MM.1S (cell line): ENCODE data around the gene GPR139.

Experiments
- DNase-seq: peaks from one replicate; pipeline ENCODE4 v3.0.0-alpha.2; 2015
- H2AFZ ChIP-seq: fragments of 300-600 bp; sonication (generic); 2 replicates; pipeline ENCODE4 v1.6.0; 2016; ENCODE audit warnings: antibody characterized with exemption, low read length
- H3F3A ChIP-seq: fragments of 300-600 bp; sonication (generic); 2 replicates; pipeline ENCODE4 v1.6.1; 2016; ENCODE audit warnings: mild to moderate bottlenecking, antibody characterized with exemption, low read length, moderate library complexity, mixed read lengths; ENCODE audit not compliant: insufficient read depth
- H3K27ac ChIP-seq: fragments of 300-600 bp; sonication (generic); 2 replicates; pipeline ENCODE4 v1.5.1; 2016; ENCODE audit warnings: mild to moderate bottlenecking, low read length
- H3K27me3 ChIP-seq: fragments of 300-600 bp; sonication (generic); replicated peaks from 2 replicates; pipeline ENCODE4 v1.6.0; 2016; ENCODE audit warnings: low read length; ENCODE audit not compliant: insufficient read depth
- H3K36me3 ChIP-seq: fragments of 300-600 bp; sonication (generic); replicated peaks from 2 replicates; pipeline ENCODE4 v1.6.1; 2016; ENCODE audit warnings: mild to moderate bottlenecking, low read length, mixed read lengths; ENCODE audit not compliant: insufficient read depth
- H3K4me1 ChIP-seq: fragments of 300-600 bp; sonication (generic); 2 replicates; pipeline ENCODE4 v1.6.1; 2016; ENCODE audit warnings: low read length, mixed read lengths
- H3K4me2 ChIP-seq: fragments of 300-600 bp; sonication (generic); 2 replicates; pipeline ENCODE4 v1.6.0; 2016; ENCODE audit warnings: low read depth, low read length
- H3K4me3 ChIP-seq: fragments of 300-600 bp; sonication (generic); 2 replicates; pipeline ENCODE4 v1.5.1; 2016; ENCODE audit warnings: low read length, mixed read lengths
- H3K79me2 ChIP-seq: fragments of 300-600 bp; sonication (generic); 2 replicates; pipeline ENCODE4 v1.6.1; 2016; ENCODE audit warnings: mixed run types, low read length, mixed read lengths
- H3K9ac ChIP-seq: fragments of 300-600 bp; sonication (generic); 2 replicates; pipeline ENCODE4 v1.6.1; 2016; ENCODE audit warnings: low read length, mixed read lengths
- H3K9me2 ChIP-seq: fragments of 300-600 bp; sonication (generic); replicated peaks from 2 replicates; pipeline ENCODE4 v1.6.1; 2016; ENCODE audit warnings: mild to moderate bottlenecking, low read length, mixed read lengths; ENCODE audit not compliant: insufficient read depth
- H3K9me3 ChIP-seq: fragments of 300-600 bp; sonication (generic); replicated peaks from 2 replicates; pipeline ENCODE4 v1.6.1; 2016; ENCODE audit warnings: mild to moderate bottlenecking, low read length, mixed read lengths; ENCODE audit not compliant: insufficient read depth
- H4K20me1 ChIP-seq: fragments of 300-600 bp; sonication (generic); 2 replicates; pipeline ENCODE4 v1.6.1; 2016; ENCODE audit warnings: mild to moderate bottlenecking, low read length, moderate library complexity, mixed read lengths; ENCODE audit not compliant: insufficient read depth
- EZH2 ChIP-seq: fragments of 300-600 bp; sonication (generic); optimal IDR thresholded peaks from 2 replicates; pipeline ENCODE3; 2017; ENCODE audit warnings: low read depth, mild to moderate bottlenecking, antibody characterized with exemption, low read length, mixed read lengths
- EZH2phosphoT487 ChIP-seq: fragments of 300-600 bp; sonication (generic); IDR thresholded peaks from 2 replicates; pipeline ENCODE4 v1.6.1; 2018; ENCODE audit warnings: antibody characterized with exemption, low read length
- TF ChIP-seq, protein P1 (sequence below): fragments of 300-600 bp; sonication (generic); IDR thresholded peaks from 2 replicates; pipeline ENCODE4 v1.5.1; 2016; ENCODE audit warnings: antibody characterized with exemption, low read length, mixed read lengths

Gene GPR139

DNA sequence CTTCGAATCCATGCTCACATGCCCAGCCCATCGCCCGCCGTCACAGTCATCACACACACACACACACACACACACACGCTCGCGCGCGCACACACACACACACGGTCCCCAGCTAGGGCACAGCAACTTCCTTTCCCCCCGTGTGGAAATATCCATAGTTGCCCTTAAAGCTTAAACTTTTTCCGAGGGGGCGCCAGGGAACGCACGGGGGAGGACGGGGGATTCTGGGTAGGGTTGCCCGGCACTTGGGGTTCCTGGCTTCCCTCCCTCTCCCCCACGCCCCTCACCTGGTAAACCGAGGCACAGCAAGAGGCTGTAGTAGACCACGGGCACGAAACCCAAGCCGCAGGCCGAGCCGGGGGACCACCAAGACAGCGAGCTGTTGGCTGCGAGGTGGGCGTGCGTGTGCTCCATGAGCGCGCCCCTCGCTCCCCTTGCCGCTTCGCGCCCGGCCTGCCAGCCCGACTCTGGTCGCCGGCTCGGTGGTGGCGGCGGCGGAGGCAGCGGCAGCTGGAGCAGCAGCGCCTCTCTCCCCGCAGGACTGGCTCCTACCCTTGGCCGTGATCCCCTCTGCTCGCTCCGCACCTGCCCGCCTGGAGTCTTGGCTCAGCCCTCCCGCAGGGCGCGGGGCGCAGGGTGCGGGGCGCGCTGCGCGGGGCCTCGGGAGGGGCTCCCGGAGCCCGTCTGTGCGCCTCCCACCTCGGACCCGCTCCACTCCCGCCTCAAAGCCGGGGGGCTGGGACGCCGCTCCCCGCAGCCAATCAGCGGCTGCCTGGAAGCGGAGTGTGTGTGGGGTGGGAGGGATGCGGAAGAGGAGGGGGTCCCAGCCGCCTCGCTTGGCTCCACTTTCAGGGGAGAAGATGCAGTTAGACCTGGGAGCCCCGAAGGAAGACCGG is at the start of gene GPR139:
Gene GPR139 (minus strand): TSS at position 688 of the 896 bp plus-strand sequence. CDS start 274 bp downstream, at position 414.
- Histone ChIP-seq H3K4me1 (no peaks in the 10 kb centered on the region), H3K79me2 (no peaks in the 10 kb centered on the region), H3K27ac (no peak within 1 kb of the TSS), H2AFZ (no peak within 1 kb of the TSS), H3K9ac (no peak within 1 kb of the TSS), H3K36me3 (no peaks in the 10 kb centered on the region), H4K20me1 (no peaks in the 10 kb centered on the region), H3K4me3 (no peak within 1 kb of the TSS), H3K9me3 (no peaks in the 10 kb centered on the region), H3K4me2 (no peak within 1 kb of the TSS), H3F3A (no peaks in the 10 kb centered on the region), H3K27me3 (no peaks in the 10 kb centered on the region), H3K9me2 (no peaks in the 10 kb centered on the region)
- no peak for DNase-seq
- no peak for TF ChIP-seq EZH2
- no peak for TF ChIP-seq EZH2phosphoT487
- TF ChIP-seq, protein P1, sequence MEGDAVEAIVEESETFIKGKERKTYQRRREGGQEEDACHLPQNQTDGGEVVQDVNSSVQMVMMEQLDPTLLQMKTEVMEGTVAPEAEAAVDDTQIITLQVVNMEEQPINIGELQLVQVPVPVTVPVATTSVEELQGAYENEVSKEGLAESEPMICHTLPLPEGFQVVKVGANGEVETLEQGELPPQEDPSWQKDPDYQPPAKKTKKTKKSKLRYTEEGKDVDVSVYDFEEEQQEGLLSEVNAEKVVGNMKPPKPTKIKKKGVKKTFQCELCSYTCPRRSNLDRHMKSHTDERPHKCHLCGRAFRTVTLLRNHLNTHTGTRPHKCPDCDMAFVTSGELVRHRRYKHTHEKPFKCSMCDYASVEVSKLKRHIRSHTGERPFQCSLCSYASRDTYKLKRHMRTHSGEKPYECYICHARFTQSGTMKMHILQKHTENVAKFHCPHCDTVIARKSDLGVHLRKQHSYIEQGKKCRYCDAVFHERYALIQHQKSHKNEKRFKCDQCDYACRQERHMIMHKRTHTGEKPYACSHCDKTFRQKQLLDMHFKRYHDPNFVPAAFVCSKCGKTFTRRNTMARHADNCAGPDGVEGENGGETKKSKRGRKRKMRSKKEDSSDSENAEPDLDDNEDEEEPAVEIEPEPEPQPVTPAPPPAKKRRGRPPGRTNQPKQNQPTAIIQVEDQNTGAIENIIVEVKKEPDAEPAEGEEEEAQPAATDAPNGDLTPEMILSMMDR = no peak

DNA sequence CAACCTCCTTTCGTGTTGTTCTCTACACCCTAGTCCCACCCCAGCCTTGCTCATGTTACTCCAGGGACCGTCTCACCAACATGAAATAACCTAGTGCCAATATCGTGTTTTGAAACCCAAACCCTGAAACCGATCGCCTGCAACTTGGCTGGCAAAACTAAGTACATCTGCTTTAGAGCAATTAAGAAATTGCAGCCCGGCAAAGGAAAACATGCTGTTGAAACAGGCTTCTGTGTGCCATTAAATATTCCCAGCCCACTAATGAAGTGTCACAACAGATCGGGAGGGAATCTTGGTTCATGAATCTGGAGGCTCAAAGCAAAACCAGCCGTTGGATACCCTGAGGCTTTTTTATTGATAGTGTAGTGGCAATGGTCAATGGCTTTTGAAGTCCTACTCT is 48.3 kb upstream of the GPR139 start:
- no peak overlapping the region for H3K4me3 ChIP-seq
- DNase-seq = no peak
- H3K4me2 ChIP-seq = no peak overlapping the region
- no peaks in the 10 kb centered on the region for H3K27me3 ChIP-seq
- no peaks in the 10 kb centered on the region for H3K79me2 ChIP-seq
- no peaks in the 10 kb centered on the region for H3K9me3 ChIP-seq
- TF ChIP-seq, protein P1 = no peak
- no peak for TF ChIP-seq EZH2phosphoT487
- TF ChIP-seq EZH2 = no peak
- H3K9ac ChIP-seq = no peak overlapping the region
- H3K9me2 ChIP-seq = no peaks in the 10 kb centered on the region
- H4K20me1 ChIP-seq = no peaks in the 10 kb centered on the region
- no peaks in the 10 kb centered on the region for H3K36me3 ChIP-seq
- no peaks in the 10 kb centered on the region for H3K4me1 ChIP-seq
- no peak overlapping the region for H2AFZ ChIP-seq
- H3F3A ChIP-seq = no peaks in the 10 kb centered on the region
- H3K27ac ChIP-seq = no peak overlapping the region

DNA sequence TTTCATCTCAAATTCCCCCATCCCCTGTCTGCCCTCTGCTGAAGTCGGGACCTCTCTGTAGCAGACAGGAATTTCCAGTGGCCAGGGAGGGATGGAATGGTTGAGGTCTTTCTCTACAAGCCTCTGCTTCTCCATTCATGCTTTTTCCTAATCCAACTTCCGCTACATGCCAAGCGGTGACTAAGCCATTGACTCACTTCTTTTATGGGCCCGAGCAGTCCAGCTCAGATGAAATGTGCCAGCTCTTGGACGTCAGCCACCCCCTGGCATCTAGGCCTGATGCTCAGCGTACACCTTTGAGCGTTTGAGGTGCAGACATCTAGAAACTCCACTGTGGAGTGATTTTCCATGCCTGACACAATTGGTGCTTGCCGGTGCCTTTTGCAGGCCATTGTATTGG is 40.7 kb upstream of the GPR139 start:
- no peak overlapping the region for H3K4me2 ChIP-seq
- H4K20me1 ChIP-seq = no peaks in the 10 kb centered on the region
- DNase-seq = no peak
- no peak overlapping the region for H2AFZ ChIP-seq
- no peak overlapping the region for H3K9ac ChIP-seq
- H3K4me3 ChIP-seq = no peak overlapping the region
- H3K4me1 ChIP-seq = no peaks in the 10 kb centered on the region
- no peaks in the 10 kb centered on the region for H3K9me2 ChIP-seq
- H3F3A ChIP-seq = no peaks in the 10 kb centered on the region
- no peaks in the 10 kb centered on the region for H3K36me3 ChIP-seq
- no peaks in the 10 kb centered on the region for H3K9me3 ChIP-seq
- H3K79me2 ChIP-seq = no peaks in the 10 kb centered on the region
- no peaks in the 10 kb centered on the region for H3K27me3 ChIP-seq
- no peak overlapping the region for H3K27ac ChIP-seq
- TF ChIP-seq, protein P1 = no peak
- no peak for TF ChIP-seq EZH2phosphoT487
- TF ChIP-seq EZH2 = no peak
